SK-N-SH (cell line): ENCODE measurements around the gene SOX9. TPM values are rescaled to one million over a fixed set of nuclear protein-coding genes. Genes with fewer than 3 reads are reported as not detected.

Experiments used
- CTCF ChIA-PET: fragments of 300-600, 350-600 bp; formaldehyde crosslinking; extraction: SDS; loops from one replicate; lab custom pipeline; 2021; lab: Yijun Ruan, JAX
- POLR2A ChIA-PET: fragments of 350-600 bp; sonication (Branson Sonifier 250); formaldehyde crosslinking; extraction: SDS; loops from one replicate; lab custom pipeline; 2020; ENCODE audit warnings: antibody characterized with exemption, inconsistent platforms; lab: Yijun Ruan, JAX
- DNase-seq: peaks from one replicate; pipeline ENCODE4 v3.0.0; 2012
- H2AFZ ChIP-seq: fragments of 200-600 bp; sonication (generic); 2 replicates; pipeline ENCODE4 v1.8.1; 2016; ENCODE audit warnings: antibody characterized with exemption, mild to moderate bottlenecking, low read depth
- H3F3A ChIP-seq: fragments of 200-600 bp; sonication (generic); replicated peaks from 2 replicates; pipeline ENCODE3; 2016; ENCODE audit warnings: antibody characterized with exemption, mild to moderate bottlenecking; ENCODE audit not compliant: insufficient read depth
- H3K27ac ChIP-seq, 2 experiments: fragments of 200-500 bp in 1 of 2; fragments of 200-600 bp in 1 of 2; sonication (Bioruptor generic) in 1 of 2; sonication (generic), shearing (Covaris generic) in 1 of 2; 2 replicates each; pipeline versions ENCODE4 v1.5.1 to v1.6.1; 2014 to 2016; ENCODE audit warnings: low read depth in 2 of 2, inconsistent platforms in 1 of 2, low read length in 1 of 2, mild to moderate bottlenecking in 1 of 2, mixed read lengths in 1 of 2
- H3K27me3 ChIP-seq: fragments of 200-600 bp; sonication (generic), shearing (Covaris generic); 2 replicates; pipeline ENCODE4 v1.6.1; 2016; ENCODE audit warnings: mixed run types; ENCODE audit not compliant: insufficient read depth
- H3K36me3 ChIP-seq, 2 experiments: fragments of 200-500 bp in 1 of 2; fragments of 200-600 bp in 1 of 2; sonication (Bioruptor generic) in 1 of 2; sonication (generic) in 1 of 2; replicated peaks in 1 of 2; 2 replicates each; pipeline versions ENCODE3 to v1.5.1; 2014 to 2016; ENCODE audit warnings: low read length in 1 of 2, mild to moderate bottlenecking in 1 of 2; ENCODE audit not compliant: insufficient read depth in 2 of 2, control insufficient read depth in 1 of 2
- H3K4me1 ChIP-seq, 2 experiments: fragments of 200-500 bp in 1 of 2; fragments of 200-600 bp in 1 of 2; sonication (Bioruptor generic) in 1 of 2; sonication (generic), shearing (Covaris generic) in 1 of 2; 2 replicates each; pipeline versions ENCODE4 v1.5.1 to v1.6.1; 2014 to 2016; ENCODE audit warnings: low read depth in 1 of 2, low read length in 1 of 2, mixed run types in 1 of 2; ENCODE audit not compliant: insufficient read depth in 2 of 2, control insufficient read depth in 1 of 2
- H3K4me2 ChIP-seq: fragments of 200-600 bp; sonication (generic), shearing (Covaris generic); 2 replicates; pipeline ENCODE4 v1.6.1; 2017; ENCODE audit warnings: mixed run types
- H3K4me3 ChIP-seq, 2 experiments: fragments of 200-500 bp in 1 of 2; fragments of 200-600 bp in 1 of 2; sonication (Bioruptor generic) in 1 of 2; sonication (generic), shearing (Covaris generic) in 1 of 2; 2 replicates each; pipeline versions ENCODE4 v1.5.1 to v1.8.1; 2014 to 2016; ENCODE audit warnings: low read depth in 2 of 2, inconsistent platforms in 1 of 2, low read length in 1 of 2, mild to moderate bottlenecking in 1 of 2, mixed read lengths in 1 of 2, moderate library complexity in 1 of 2
- H3K79me2 ChIP-seq: fragments of 200-600 bp; sonication (generic); 2 replicates; pipeline ENCODE4 v1.8.1; 2017; ENCODE audit warnings: mild to moderate bottlenecking; ENCODE audit not compliant: insufficient read depth
- H3K9ac ChIP-seq: fragments of 200-600 bp; sonication (generic); 2 replicates; pipeline ENCODE4 v1.6.1; 2017; ENCODE audit warnings: mixed run types
- H3K9me2 ChIP-seq: fragments of 200-600 bp; sonication (generic); 2 replicates; pipeline ENCODE4 v1.6.1; 2017; ENCODE audit warnings: mixed run types
- H3K9me3 ChIP-seq: fragments of 200-600 bp; sonication (generic); 2 replicates; pipeline ENCODE4 v1.6.1; 2017; ENCODE audit warnings: mixed run types, mild to moderate bottlenecking, moderate library complexity
- H4K20me1 ChIP-seq: fragments of 200-600 bp; sonication (generic); 2 replicates; pipeline ENCODE4 v1.6.1; 2017; ENCODE audit warnings: mild to moderate bottlenecking, mixed run types; ENCODE audit not compliant: insufficient read depth
- ELF1 ChIP-seq: IDR thresholded peaks from 2 replicates; pipeline ENCODE4 v1.4.0; 2012
- EP300 ChIP-seq, 2 experiments: IDR thresholded peaks; 2 replicates each; pipeline versions ENCODE4 v1.4.0 to v1.6.1; 2012; ENCODE audit warnings: borderline replicate concordance in 1 of 2, low read depth in 1 of 2, low read length in 1 of 2
- FOSL2 ChIP-seq: IDR thresholded peaks from 2 replicates; pipeline ENCODE4 v1.4.0; 2012; ENCODE audit warnings: low read depth, mild to moderate bottlenecking, moderate library complexity, borderline replicate concordance
- FOXJ3 ChIP-seq: sonication (generic); formaldehyde crosslinking; IDR thresholded peaks from 2 replicates; pipeline ENCODE4 v1.5.1; 2020; ENCODE audit warnings: mild to moderate bottlenecking, missing genetic modification reagents
- MAX ChIP-seq: IDR thresholded peaks from 2 replicates; pipeline ENCODE4 v1.4.0; 2012; ENCODE audit warnings: low read depth
- MXI1 ChIP-seq: IDR thresholded peaks from 2 replicates; pipeline ENCODE4 v1.6.1; 2012; ENCODE audit warnings: mild to moderate bottlenecking, low read depth, low read length, improper control_type of control experiment
- POLR2AphosphoS5 ChIP-seq: IDR thresholded peaks from 2 replicates; pipeline ENCODE4 v1.6.1; 2012; ENCODE audit warnings: low read depth, low read length
- REST ChIP-seq: IDR thresholded peaks from 2 replicates; pipeline ENCODE4 v1.6.1; 2012; ENCODE audit warnings: mild to moderate bottlenecking, low read depth, low read length, moderate library complexity
- TAF1 ChIP-seq: IDR thresholded peaks from 2 replicates; pipeline ENCODE4 v1.6.1; 2012; ENCODE audit warnings: low read depth, mild to moderate bottlenecking, low read length, moderate library complexity, borderline replicate concordance
- TCF12 ChIP-seq: IDR thresholded peaks from 2 replicates; pipeline ENCODE4 v1.4.0; 2012
- TEAD4 ChIP-seq: IDR thresholded peaks from 2 replicates; pipeline ENCODE4 v1.4.0; 2012; ENCODE audit warnings: mild to moderate bottlenecking, borderline replicate concordance; ENCODE audit not compliant: insufficient read depth
- YY1 ChIP-seq: IDR thresholded peaks from 2 replicates; pipeline ENCODE4 v1.4.0; 2012; ENCODE audit warnings: low read depth, mild to moderate bottlenecking
- WGBS: methylation state at CpG from one replicate; pipeline ENCODE4 v1.1.6; 2017; ENCODE audit warnings: low lambda C conversion rate; 5-methylcytosine and 5-hydroxymethylcytosine counted together
- polyA plus RNA-seq, 3 experiments: library from polyadenylated mRNA; depleted of rRNA; stranded (reverse); fragments of >200 nt; gene quantifications; 2 replicates each; pipeline ENCODE4 v1.2.3, GENCODE V29; 2012

Gene SOX9
- polyA plus RNA-seq, 1 of the 3 experiments (the other 2 are of a cell fraction): 35.3 TPM

GRCh38 chr17:72122765-72123529 lies 2.1 kb downstream of the SOX9 start:
- peak; percentile 72 for DNase-seq
- Histone ChIP-seq H3F3A (peaks cover 42% of the 10 kb centered on the region), H3K4me1 (peaks cover 34 to 49% of the 10 kb centered on the region in 2 experiments), H2AFZ (no peak overlapping the region), H3K4me2 (peak overlapping the region; percentile 89), H3K27me3 (no peaks in the 10 kb centered on the region), H3K79me2 (peaks cover 45% of the 10 kb centered on the region)
- 43% methylated on average over 46 of the region's 48 CpGs for WGBS
- CTCF ChIA-PET: interaction anchor here (1.1 to 7.7 kb wide), 5 partner anchors 12 to 1356 kb away, joined by 3 to 69 read pairs (median 23); no protein-coding TSS in a partner anchor
- TF ChIP-seq POLR2AphosphoS5: no peak
- TF ChIP-seq FOXJ3: 0 out of 2 replicates have a peak, but pooled peaks have one; percentile 12
- TF ChIP-seq YY1: peak; percentile 58; the same call in 1 of the 2 replicates
- TF ChIP-seq TCF12: no peak
- TF ChIP-seq REST: no peak
- no peak for TF ChIP-seq TAF1
- TF ChIP-seq TEAD4: no peak
- TF ChIP-seq EP300 (IDR thresholded peaks at IDR 0.05; ENCODE audit: borderline replicate concordance in 1 of 2, low read depth in 1 of 2, low read length in 1 of 2): no peak
- no peak for TF ChIP-seq MXI1
- TF ChIP-seq ELF1: no peak
- 0 out of 2 replicates have a peak, but pooled peaks have one; percentile 19 for TF ChIP-seq MAX
- TF ChIP-seq FOSL2: no peak
- TF ChIP-seq, all 33 proteins: peak for 3
- peaks cover 8 to 29% of the 10 kb centered on the region in 2 experiments for H3K36me3 ChIP-seq
- peak overlapping the region; percentile 90 for H3K9ac ChIP-seq
- POLR2A ChIA-PET: no interaction called here
- no peaks in the 10 kb centered on the region for H3K9me2 ChIP-seq
- peak overlapping the region; percentile 82 to 99 for H3K4me3 ChIP-seq
- H3K27ac ChIP-seq: peak overlapping the region in 1 of 2 experiments; percentile 90; a peak in 1 of 4 replicates
- H3K9me3 ChIP-seq: no peaks in the 10 kb centered on the region
- H4K20me1 ChIP-seq: peaks cover 24% of the 10 kb centered on the region
